Testis (tissue), 2 donors: ENCODE measurements around the gene MIB1.

ENCODE experiments used
- CTCF ChIP-seq, 3 experiments: fragments of 450-650 bp in 2 of 3; fragments of 200-600 bp in 1 of 3; sonication (generic) in 1 of 3; IDR thresholded peaks; one replicate each; pipeline ENCODE4 v1.5.1; 2016 to 2019; ENCODE audit warnings: antibody characterized with exemption in 3 of 3, mild to moderate bottlenecking in 2 of 3, moderate library complexity in 1 of 3
- POLR2A ChIP-seq: fragments of 450-650 bp; IDR thresholded peaks from one replicate; pipeline ENCODE4 v1.6.1; 2017; ENCODE audit warnings: antibody characterized with exemption, mild to moderate bottlenecking, moderate library complexity

GRCh38 chr18:21725201-21725600 lies 15.4 kb upstream of the MIB1 start:
- TF ChIP-seq CTCF (IDR thresholded peaks at IDR 0.05) = no peak
- no peak for TF ChIP-seq POLR2A
